HAP-1 (cell line): Measurements from ENCODE around the gene IRF4.

ENCODE experiments used
- DNase-seq, 2 experiments: peaks; one replicate each; pipeline ENCODE4 v3.0.0-alpha.2; 2016 to 2020; ENCODE audit warnings: low spot score in 2 of 2
- H3K27me3 ChIP-seq: fragments of 250-450 bp; sonication (Bioruptor Pico); 2 replicates; pipeline ENCODE4 v1.5.1; 2020; ENCODE audit warnings: low read depth, mild to moderate bottlenecking, moderate library complexity
- H3K36me3 ChIP-seq: fragments of 250-450 bp; sonication (Bioruptor Pico); replicated peaks from 2 replicates; pipeline ENCODE4 v1.5.1; 2020; ENCODE audit warnings: mild to moderate bottlenecking
- H3K4me1 ChIP-seq: fragments of 250-450 bp; sonication (Bioruptor Pico); 2 replicates; pipeline ENCODE4 v1.5.1; 2020; ENCODE audit warnings: mild to moderate bottlenecking
- H3K4me3 ChIP-seq: fragments of 250-450 bp; sonication (Bioruptor Pico); 2 replicates; pipeline ENCODE4 v1.5.1; 2020; ENCODE audit warnings: mild to moderate bottlenecking, moderate library complexity
- H3K9me3 ChIP-seq: fragments of 250-450 bp; sonication (Bioruptor Pico); 2 replicates; pipeline ENCODE4 v1.5.1; 2020; ENCODE audit warnings: mild to moderate bottlenecking, moderate library complexity
- in situ Hi-C: fragments of 300-500 bp; cut with MboI; formaldehyde crosslinking; loops from 3 replicates; pipeline ENCODE4 v1.14.3; 2020; ENCODE audit warnings: low sequenced_read_pairs, inconsistent platforms, mixed read lengths

IRF4 gene

GRCh38 chr6:398558-399078 is 7.1 kb downstream of the IRF4 start:
- no peak for DNase-seq
- Histone ChIP-seq H3K4me3 (no peak overlapping the region), H3K9me3 (no peaks in the 10 kb centered on the region), H3K4me1 (no peaks in the 10 kb centered on the region), H3K27me3 (peaks cover 17% of the 10 kb centered on the region), H3K36me3 (no peaks in the 10 kb centered on the region)
- in situ Hi-C loops: no loop called here

GRCh38 chr6:399785-400534 is 8.4 kb downstream of the IRF4 start:
- no peak overlapping the region for H3K4me3 ChIP-seq
- no peaks in the 10 kb centered on the region for H3K4me1 ChIP-seq
- no peaks in the 10 kb centered on the region for H3K36me3 ChIP-seq
- in situ Hi-C loops: no loop called here
- no peak for DNase-seq
- no peaks in the 10 kb centered on the region for H3K9me3 ChIP-seq
- H3K27me3 ChIP-seq: peaks cover 17% of the 10 kb centered on the region

- H3K36me3 ChIP-seq: no peaks in the 10 kb centered on the region
These were observed 9.3 kb downstream of the IRF4 start for GRCh38 chr6:400815-401214.

DNA sequence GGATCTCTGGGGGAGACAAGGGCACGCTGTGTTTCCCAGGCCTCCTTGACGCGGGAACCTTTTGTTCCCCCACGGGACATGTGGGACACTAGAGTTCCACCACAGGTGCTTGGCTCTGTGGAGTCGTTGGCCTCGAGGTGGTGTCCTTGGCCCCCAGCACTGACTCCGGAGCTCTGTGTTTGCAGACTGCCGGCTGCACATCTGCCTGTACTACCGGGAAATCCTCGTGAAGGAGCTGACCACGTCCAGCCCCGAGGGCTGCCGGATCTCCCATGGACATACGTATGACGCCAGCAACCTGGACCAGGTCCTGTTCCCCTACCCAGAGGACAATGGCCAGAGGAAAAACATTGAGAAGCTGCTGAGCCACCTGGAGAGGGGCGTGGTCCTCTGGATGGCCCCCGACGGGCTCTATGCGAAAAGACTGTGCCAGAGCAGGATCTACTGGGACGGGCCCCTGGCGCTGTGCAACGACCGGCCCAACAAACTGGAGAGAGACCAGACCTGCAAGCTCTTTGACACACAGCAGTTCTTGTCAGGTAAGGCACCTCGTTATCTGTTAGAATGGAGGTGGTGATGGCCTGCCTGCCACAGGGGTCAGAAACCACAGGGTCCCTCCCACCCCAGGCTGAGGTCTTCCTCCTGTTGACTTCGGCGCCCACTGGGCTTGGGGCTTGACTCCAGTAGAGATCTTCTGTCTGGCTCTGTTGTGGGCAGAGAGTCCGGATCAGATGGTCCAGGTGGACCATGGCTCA is 9.9 kb downstream of the IRF4 start:
- H3K4me1 ChIP-seq: no peaks in the 10 kb centered on the region
- DNase-seq: no peak
- in situ Hi-C loops: no loop called here
- H3K4me3 ChIP-seq: no peak overlapping the region
- no peaks in the 10 kb centered on the region for H3K36me3 ChIP-seq
- peaks cover 10% of the 10 kb centered on the region; the same call in 1 of the 2 replicates for H3K27me3 ChIP-seq
- no peaks in the 10 kb centered on the region for H3K9me3 ChIP-seq

More at GRCh38 chr6:400815-401214, 9.3 kb downstream of the IRF4 start:
- no peak overlapping the region for H3K4me3 ChIP-seq
- no peak for DNase-seq
- H3K9me3 ChIP-seq: no peaks in the 10 kb centered on the region
- no peaks in the 10 kb centered on the region for H3K4me1 ChIP-seq
- peaks cover 14% of the 10 kb centered on the region; the same call in 1 of the 2 replicates for H3K27me3 ChIP-seq
- in situ Hi-C loops: no loop called here

DNA sequence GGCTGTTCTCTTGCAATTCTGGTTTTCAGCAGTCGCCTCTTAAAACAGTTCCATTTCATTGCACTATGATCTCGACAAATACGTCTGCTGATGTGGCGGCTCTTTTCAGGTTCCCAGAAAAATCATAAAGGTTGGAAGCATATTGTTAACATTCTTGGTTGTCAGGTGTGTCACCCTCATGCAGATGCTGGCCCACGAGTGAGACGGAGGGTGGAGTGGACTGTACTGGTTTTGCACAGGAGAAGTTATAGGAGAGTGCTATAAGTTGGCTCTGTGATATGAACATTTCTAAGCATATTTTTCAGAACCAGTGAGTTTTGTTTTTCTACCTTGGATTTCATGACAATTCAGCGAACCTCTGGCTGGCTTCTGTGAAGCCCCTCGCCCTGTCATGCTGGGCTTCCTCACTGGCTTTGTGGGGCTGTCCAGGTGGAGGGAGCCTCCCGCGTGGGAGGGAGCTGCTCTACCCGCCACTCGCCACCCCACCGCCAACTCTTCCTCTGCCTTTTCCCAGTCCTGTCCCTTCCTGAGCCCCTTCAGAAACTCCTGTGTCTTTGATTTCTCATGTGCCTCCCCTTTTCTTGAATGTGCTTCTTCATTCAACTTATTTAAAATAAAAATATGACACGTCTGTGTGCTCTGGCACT is 10.6 kb downstream of the IRF4 start:
- Histone ChIP-seq H3K9me3 (no peaks in the 10 kb centered on the region), H3K4me3 (no peak overlapping the region), H3K27me3 (peaks cover 12% of the 10 kb centered on the region; the same call in 1 of the 2 replicates), H3K4me1 (no peaks in the 10 kb centered on the region), H3K36me3 (no peaks in the 10 kb centered on the region)
- in situ Hi-C loops: no loop called here
- no peak for DNase-seq

DNA sequence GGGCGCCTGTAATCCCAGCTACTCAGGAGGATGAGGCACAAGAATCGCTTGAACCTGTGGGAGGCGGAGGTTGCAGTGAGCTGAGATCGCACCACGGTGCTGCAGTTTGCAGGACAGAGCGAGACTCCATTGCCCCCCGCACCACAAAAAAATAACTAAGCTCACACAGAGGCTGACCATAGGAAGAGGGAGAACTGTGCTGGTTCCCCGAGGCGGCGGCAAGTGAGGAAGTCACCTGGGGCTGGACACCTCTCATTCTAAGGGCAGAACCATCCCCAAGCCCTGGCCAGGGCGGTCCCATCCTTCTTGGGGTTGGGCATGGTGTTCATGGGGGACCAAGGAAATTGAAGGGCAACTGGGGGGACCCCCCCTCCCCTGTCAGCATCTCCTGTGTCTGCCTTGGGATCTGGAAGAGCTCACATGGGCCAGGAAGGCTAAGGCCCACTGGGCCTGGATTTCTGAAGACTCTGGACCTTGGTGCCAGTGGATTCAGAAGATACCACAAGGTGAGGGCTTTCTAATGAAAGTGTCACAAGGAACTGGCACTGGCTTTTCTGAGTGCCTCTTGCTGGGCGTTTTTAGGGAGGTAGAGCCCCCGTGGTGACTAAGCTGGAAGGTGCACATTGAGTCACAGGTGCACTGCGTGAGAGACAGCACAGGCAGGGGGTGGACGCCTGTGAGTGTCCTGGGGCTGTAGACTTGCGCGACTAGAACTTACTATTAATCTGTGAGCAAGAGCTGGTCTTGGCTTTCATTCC is 11.5 kb downstream of the IRF4 start:
- in situ Hi-C loops: no loop called here

GRCh38 chr6:403659-404655 is 12.4 kb downstream of the IRF4 start:
- 0 out of 2 replicates have a peak, but pooled peaks cover 8% of the 10 kb centered on the region for H3K27me3 ChIP-seq
- no peak overlapping the region for H3K4me3 ChIP-seq
- no peaks in the 10 kb centered on the region for H3K9me3 ChIP-seq
- no peaks in the 10 kb centered on the region for H3K36me3 ChIP-seq
- H3K4me1 ChIP-seq: peaks cover 3% of the 10 kb centered on the region; the same call in 1 of the 2 replicates
- DNase-seq: no peak
- in situ Hi-C loops: no loop called here

More for the DNA sequence above, 11.5 kb downstream of the IRF4 start:
- H3K27me3 ChIP-seq: peaks cover 11% of the 10 kb centered on the region; the same call in 1 of the 2 replicates
- no peak overlapping the region for H3K4me3 ChIP-seq
- H3K4me1 ChIP-seq: no peaks in the 10 kb centered on the region
- H3K36me3 ChIP-seq: no peaks in the 10 kb centered on the region
- no peak for DNase-seq
- no peaks in the 10 kb centered on the region for H3K9me3 ChIP-seq

DNA sequence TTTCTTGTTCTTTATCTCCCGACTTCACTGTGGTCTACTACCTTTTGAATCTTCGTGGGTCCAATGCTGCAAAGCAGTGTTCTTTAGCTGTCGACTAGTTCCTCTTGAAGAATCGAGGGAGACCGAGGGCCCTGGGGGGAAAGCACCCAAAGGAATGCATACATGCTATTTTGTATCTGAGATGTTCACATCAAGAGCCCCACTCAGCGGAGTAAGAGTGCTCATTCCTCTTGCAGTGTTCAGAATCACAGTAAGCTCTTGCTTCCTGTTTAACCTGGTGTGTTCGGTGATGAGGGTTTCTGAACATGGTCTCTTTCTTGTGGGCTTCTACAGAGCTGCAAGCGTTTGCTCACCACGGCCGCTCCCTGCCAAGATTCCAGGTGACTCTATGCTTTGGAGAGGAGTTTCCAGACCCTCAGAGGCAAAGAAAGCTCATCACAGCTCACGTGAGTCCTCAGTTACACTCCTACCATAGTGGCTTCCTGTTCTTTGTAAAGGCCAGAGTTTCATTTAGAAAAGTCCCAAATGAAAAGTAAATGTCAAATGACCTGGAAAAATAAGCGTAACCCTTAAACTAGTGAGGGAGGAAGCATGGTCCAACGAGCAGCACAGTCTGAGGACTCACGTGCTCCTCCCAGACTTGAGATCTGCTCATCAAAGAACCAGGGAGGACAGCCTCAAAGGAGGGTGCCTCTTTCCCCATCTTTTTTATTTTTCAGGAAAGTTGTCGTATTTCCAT is 13.3 kb downstream of the IRF4 start:
- Histone ChIP-seq H3K27me3 (0 out of 2 replicates have a peak, but pooled peaks cover 8% of the 10 kb centered on the region), H3K4me3 (no peak overlapping the region), H3K4me1 (peaks cover 4% of the 10 kb centered on the region; the same call in 1 of the 2 replicates), H3K9me3 (no peaks in the 10 kb centered on the region), H3K36me3 (no peaks in the 10 kb centered on the region)
- in situ Hi-C loops: no loop called here
- DNase-seq: no peak

DNA sequence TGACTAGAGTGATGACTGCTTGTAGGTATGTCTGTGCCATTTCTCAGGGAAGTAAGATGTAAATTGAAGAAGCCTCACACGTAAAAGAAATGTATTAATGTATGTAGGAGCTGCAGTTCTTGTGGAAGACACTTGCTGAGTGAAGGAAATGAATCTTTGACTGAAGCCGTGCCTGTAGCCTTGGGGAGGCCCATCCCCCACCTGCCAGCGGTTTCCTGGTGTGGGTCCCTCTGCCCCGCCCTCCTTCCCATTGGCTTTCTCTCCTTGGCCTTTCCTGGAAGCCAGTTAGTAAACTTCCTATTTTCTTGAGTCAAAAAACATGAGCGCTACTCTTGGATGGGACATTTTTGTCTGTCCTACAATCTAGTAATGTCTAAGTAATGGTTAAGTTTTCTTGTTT is 16.6 kb downstream of the IRF4 start:
- no peak overlapping the region for H3K4me3 ChIP-seq
- DNase-seq: no peak
- no peaks in the 10 kb centered on the region for H3K36me3 ChIP-seq
- no peaks in the 10 kb centered on the region for H3K9me3 ChIP-seq
- in situ Hi-C loops: no loop called here
- peaks cover 8% of the 10 kb centered on the region; the same call in 1 of the 2 replicates for H3K27me3 ChIP-seq
- peaks cover 4% of the 10 kb centered on the region; the same call in 1 of the 2 replicates for H3K4me1 ChIP-seq

DNA sequence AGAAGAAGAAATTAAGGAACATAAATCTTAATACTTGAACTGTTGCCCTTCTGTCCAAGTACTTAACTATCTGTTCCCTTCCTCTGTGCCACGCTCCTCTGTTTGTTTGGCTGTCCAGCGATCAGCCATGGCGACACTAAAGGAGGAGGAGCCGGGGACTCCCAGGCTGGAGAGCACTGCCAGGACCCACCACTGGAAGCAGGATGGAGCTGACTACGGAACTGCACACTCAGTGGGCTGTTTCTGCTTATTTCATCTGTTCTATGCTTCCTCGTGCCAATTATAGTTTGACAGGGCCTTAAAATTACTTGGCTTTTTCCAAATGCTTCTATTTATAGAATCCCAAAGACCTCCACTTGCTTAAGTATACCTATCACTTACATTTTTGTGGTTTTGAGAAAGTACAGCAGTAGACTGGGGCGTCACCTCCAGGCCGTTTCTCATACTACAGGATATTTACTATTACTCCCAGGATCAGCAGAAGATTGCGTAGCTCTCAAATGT is 17.1 kb downstream of the IRF4 start:
- Histone ChIP-seq H3K27me3 (peaks cover 8% of the 10 kb centered on the region; the same call in 1 of the 2 replicates), H3K36me3 (no peaks in the 10 kb centered on the region), H3K4me3 (no peak overlapping the region), H3K9me3 (no peaks in the 10 kb centered on the region), H3K4me1 (peaks cover 4% of the 10 kb centered on the region; the same call in 1 of the 2 replicates)
- DNase-seq: peak; percentile 48 to 68
- in situ Hi-C loops: no loop called here

GRCh38 chr6:409370-409972 is 17.9 kb downstream of the IRF4 start:
- Histone ChIP-seq H3K4me3 (no peak overlapping the region), H3K4me1 (peaks cover 4% of the 10 kb centered on the region; the same call in 1 of the 2 replicates), H3K36me3 (no peaks in the 10 kb centered on the region), H3K27me3 (peaks cover 8% of the 10 kb centered on the region; the same call in 1 of the 2 replicates), H3K9me3 (no peaks in the 10 kb centered on the region)
- in situ Hi-C loops: no loop called here
- no peak for DNase-seq
